CD4-positive, CD25-positive, alpha-beta regulatory T cell (primary cell): ENCODE results near the gene C19orf47. TPM values are rescaled to one million over a fixed set of nuclear protein-coding genes. Genes with fewer than 3 reads are reported as not detected.

ENCODE experiments used
- ATAC-seq, 2 donors: fragments of 150-1000 bp; cut with Tn5 transposase; one replicate each; pipeline ENCODE4 v1.10.0; 2021; ENCODE audit warnings: low read depth in 2 of 2, moderate number of reproducible peaks in 2 of 2, moderate library complexity in 1 of 2
- DNase-seq, 3 donors: peaks; one replicate each; pipeline versions ENCODE4 v3.0.0 to v3.0.0-alpha.2; 2012 to 2022; ENCODE audit warnings: mixed read lengths in 1 of 3
- H3K27ac ChIP-seq: one replicate; pipeline ENCODE4 v1.7.0; 2013; ENCODE audit warnings: mild to moderate bottlenecking, low read length; ENCODE audit not compliant: insufficient read depth, poor library complexity, severe bottlenecking
- H3K27me3 ChIP-seq: one replicate; pipeline ENCODE4 v1.7.0; 2013; ENCODE audit warnings: low read length; ENCODE audit not compliant: control insufficient read depth, insufficient read depth
- H3K36me3 ChIP-seq: one replicate; pipeline ENCODE4 v1.7.0; 2013; ENCODE audit warnings: mild to moderate bottlenecking, low read length, moderate library complexity; ENCODE audit not compliant: control insufficient read depth, insufficient read depth
- H3K4me1 ChIP-seq: 2 replicates; pipeline ENCODE4 v1.7.0; 2013; ENCODE audit warnings: mild to moderate bottlenecking, low read length; ENCODE audit not compliant: insufficient read depth, control insufficient read depth, poor library complexity, severe bottlenecking
- H3K4me3 ChIP-seq: one replicate; pipeline ENCODE4 v1.7.0; 2013; ENCODE audit warnings: low read depth, mild to moderate bottlenecking, low read length, moderate library complexity
- H3K9me3 ChIP-seq, 2 experiments: 1 replicate in 1 of 2; 2 replicates in 1 of 2; pipeline ENCODE4 v1.7.0; 2013; ENCODE audit warnings: low read length in 2 of 2, mild to moderate bottlenecking in 1 of 2, moderate library complexity in 1 of 2; ENCODE audit not compliant: control insufficient read depth in 2 of 2
- H3K27ac Mint-ChIP-seq, 3 donors: one replicate each; pipeline ENCODE4 v1.8.0; 2020 to 2022; ENCODE audit warnings: mild to moderate bottlenecking in 3 of 3, mixed read lengths in 3 of 3, moderate library complexity in 2 of 3
- H3K27me3 Mint-ChIP-seq: one replicate; pipeline ENCODE4 v1.8.0; 2022; ENCODE audit warnings: mild to moderate bottlenecking, mixed read lengths
- H3K36me3 Mint-ChIP-seq: one replicate; pipeline ENCODE4 v1.8.0; 2020; ENCODE audit warnings: mixed read lengths
- H3K4me1 Mint-ChIP-seq, 4 donors: one replicate each; pipeline ENCODE4 v1.8.0; 2020 to 2022; ENCODE audit warnings: mixed read lengths in 4 of 4, mild to moderate bottlenecking in 1 of 4
- H3K4me3 Mint-ChIP-seq, 4 donors: one replicate each; pipeline ENCODE4 v1.8.0; 2020 to 2022; ENCODE audit warnings: mild to moderate bottlenecking in 4 of 4, mixed read lengths in 4 of 4, moderate library complexity in 3 of 4
- H3K9me3 Mint-ChIP-seq, 7 donors: one replicate each; pipeline ENCODE4 v1.8.0; 2020 to 2022; ENCODE audit warnings: mixed read lengths in 7 of 7, mild to moderate bottlenecking in 3 of 7, moderate library complexity in 2 of 7
- polyA plus RNA-seq, 4 donors: library from polyadenylated mRNA; unstranded; fragments of 300-500 nt; fragmentation: Illumina TruSeq; gene quantifications; one replicate each; pipeline ENCODE4 v1.2.3, GENCODE V29; 2021
- total RNA-seq: library from RNA; stranded (reverse); gene quantifications from one replicate; pipeline ENCODE4 v1.2.3, GENCODE V29; 2022

Gene C19orf47
- total and polyA plus RNA-seq, 5 donors from 2014 or later: 5.9 to 12.4 (median 6.8) TPM

- Mint-ChIP-seq H3K27ac (peak within 1 kb of the TSS; percentile 97 to 100 (median 100)), H3K9me3 (peaks cover 0 to 2% (median 0%) of the 10 kb centered on the region in 7 donors), H3K27me3 (no peaks in the 10 kb centered on the region), H3K4me3 (peak within 1 kb of the TSS; percentile 96 to 98 (median 98)), H3K36me3 (peaks cover 8% of the 10 kb centered on the region), H3K4me1 (peaks cover 12 to 65% (median 24%) of the 10 kb centered on the region in 4 donors)
- Histone ChIP-seq H3K27ac (peak within 1 kb of the TSS; percentile 95), H3K27me3 (no peaks in the 10 kb centered on the region), H3K36me3 (peaks cover 6% of the 10 kb centered on the region), H3K4me1 (peaks cover 48% of the 10 kb centered on the region), H3K9me3 (no peaks in the 10 kb centered on the region), H3K4me3 (peak within 1 kb of the TSS; percentile 90)
- peak; percentile 49 for ATAC-seq
- peak; percentile 56 to 74 (median 74) for DNase-seq
Observed at GRCh38 chr19:40284501-40285352, 63.5 kb downstream of the C19orf47 start, which contains the start of gene AKT2. Gene AKT2, minus strand, starts transcription at chr19:40285345. Its CDS starts 20,078 bp downstream, at chr19:40265267.

- Mint-ChIP-seq H3K36me3 (peaks cover 8% of the 10 kb centered on the region), H3K27ac (peak overlapping the region; percentile 54 to 99 (median 97)), H3K9me3 (peaks cover 0 to 2% (median 0%) of the 10 kb centered on the region in 7 donors), H3K4me1 (peaks cover 12 to 69% (median 24%) of the 10 kb centered on the region in 4 donors), H3K27me3 (no peaks in the 10 kb centered on the region), H3K4me3 (peak overlapping the region; percentile 96 to 98 (median 98))
- no peaks in the 10 kb centered on the region for H3K27me3 ChIP-seq
- DNase-seq (no peak), ATAC-seq (no peak)
- peaks cover 6% of the 10 kb centered on the region for H3K36me3 ChIP-seq
- H3K4me3 ChIP-seq: peak overlapping the region; percentile 90
- H3K27ac ChIP-seq: peak overlapping the region; percentile 95
- no peaks in the 10 kb centered on the region for H3K9me3 ChIP-seq
- H3K4me1 ChIP-seq: peaks cover 53% of the 10 kb centered on the region
Observed at GRCh38 chr19:40284251-40284500, 64.0 kb downstream of the C19orf47 start.

- H3K4me3 ChIP-seq: peak overlapping the region; percentile 90
- Mint-ChIP-seq H3K4me1 (peaks cover 12 to 70% (median 24%) of the 10 kb centered on the region in 4 donors), H3K27ac (peak overlapping the region; percentile 85 to 99 (median 97)), H3K27me3 (no peaks in the 10 kb centered on the region), H3K9me3 (peaks cover 0 to 2% (median 0%) of the 10 kb centered on the region in 7 donors), H3K4me3 (peak overlapping the region; percentile 96 to 98 (median 98)), H3K36me3 (peaks cover 8% of the 10 kb centered on the region)
- DNase-seq (no peak), ATAC-seq (no peak)
- peaks cover 6% of the 10 kb centered on the region for H3K36me3 ChIP-seq
- no peaks in the 10 kb centered on the region for H3K27me3 ChIP-seq
- peaks cover 56% of the 10 kb centered on the region for H3K4me1 ChIP-seq
- no peaks in the 10 kb centered on the region for H3K9me3 ChIP-seq
- peak overlapping the region; percentile 95 for H3K27ac ChIP-seq
Observed at GRCh38 chr19:40283414-40284250, 64.6 kb downstream of the C19orf47 start.

- Mint-ChIP-seq H3K36me3 (peaks cover 8% of the 10 kb centered on the region), H3K4me1 (peaks cover 12 to 77% (median 28%) of the 10 kb centered on the region in 4 donors), H3K27me3 (no peaks in the 10 kb centered on the region), H3K9me3 (peaks cover 0 to 2% (median 0%) of the 10 kb centered on the region in 7 donors), H3K27ac (peak overlapping the region in 2 of 3 donors; percentile 48 to 97), H3K4me3 (peak overlapping the region; percentile 96 to 98 (median 98))
- DNase-seq (no peak), ATAC-seq (no peak)
- peaks cover 62% of the 10 kb centered on the region for H3K4me1 ChIP-seq
- H3K4me3 ChIP-seq: peak overlapping the region; percentile 13
- peak overlapping the region; percentile 95 for H3K27ac ChIP-seq
- H3K9me3 ChIP-seq: no peaks in the 10 kb centered on the region
- H3K36me3 ChIP-seq: peaks cover 6% of the 10 kb centered on the region
- H3K27me3 ChIP-seq: no peaks in the 10 kb centered on the region
Observed at GRCh38 chr19:40282920-40283319, 65.3 kb downstream of the C19orf47 start.

- no peaks in the 10 kb centered on the region for H3K27me3 Mint-ChIP-seq
- no peak overlapping the region for H3K4me3 ChIP-seq
- peak overlapping the region in 2 of 4 donors; percentile 13 to 97 for H3K4me3 Mint-ChIP-seq
- no peaks in the 10 kb centered on the region for H3K9me3 ChIP-seq
- H3K4me1 ChIP-seq: peaks cover 69% of the 10 kb centered on the region
- peaks cover 8% of the 10 kb centered on the region for H3K36me3 Mint-ChIP-seq
- no peaks in the 10 kb centered on the region for H3K27me3 ChIP-seq
- H3K27ac Mint-ChIP-seq: peak overlapping the region in 1 of 3 donors; percentile 97
- DNase-seq (no peak), ATAC-seq (no peak)
- H3K4me1 Mint-ChIP-seq: peaks cover 12 to 85% (median 34%) of the 10 kb centered on the region in 4 donors
- peaks cover 0 to 2% (median 0%) of the 10 kb centered on the region in 7 donors for H3K9me3 Mint-ChIP-seq
- H3K36me3 ChIP-seq: peaks cover 6% of the 10 kb centered on the region
- no peak overlapping the region for H3K27ac ChIP-seq
Observed at GRCh38 chr19:40282209-40282580, 66.0 kb downstream of the C19orf47 start.

GRCh38 chr19:40281381-40282208, 66.6 kb downstream of the C19orf47 start:
- no peaks in the 10 kb centered on the region for H3K9me3 ChIP-seq
- H3K27ac ChIP-seq: no peak overlapping the region
- H3K4me3 Mint-ChIP-seq: peak overlapping the region in 2 of 4 donors; percentile 48 to 97
- H3K36me3 ChIP-seq: peaks cover 6% of the 10 kb centered on the region
- H3K9me3 Mint-ChIP-seq: peaks cover 0 to 2% (median 0%) of the 10 kb centered on the region in 7 donors
- H3K36me3 Mint-ChIP-seq: peaks cover 8% of the 10 kb centered on the region
- no peaks in the 10 kb centered on the region for H3K27me3 ChIP-seq
- no peak for ATAC-seq
- no peak for DNase-seq
- peak overlapping the region in 1 of 3 donors; percentile 97 for H3K27ac Mint-ChIP-seq
- H3K4me3 ChIP-seq: no peak overlapping the region
- peaks cover 69% of the 10 kb centered on the region for H3K4me1 ChIP-seq
- peaks cover 9 to 85% (median 35%) of the 10 kb centered on the region in 4 donors for H3K4me1 Mint-ChIP-seq
- H3K27me3 Mint-ChIP-seq: no peaks in the 10 kb centered on the region
